Measurements from ENCODE around the gene PARL. TPM values are rescaled to one million over a fixed set of nuclear protein-coding genes. Genes with fewer than 3 reads are reported as not detected.

Gene PARL
- polyA plus RNA-seq, 1 experiment = 46.2 TPM

DNA sequence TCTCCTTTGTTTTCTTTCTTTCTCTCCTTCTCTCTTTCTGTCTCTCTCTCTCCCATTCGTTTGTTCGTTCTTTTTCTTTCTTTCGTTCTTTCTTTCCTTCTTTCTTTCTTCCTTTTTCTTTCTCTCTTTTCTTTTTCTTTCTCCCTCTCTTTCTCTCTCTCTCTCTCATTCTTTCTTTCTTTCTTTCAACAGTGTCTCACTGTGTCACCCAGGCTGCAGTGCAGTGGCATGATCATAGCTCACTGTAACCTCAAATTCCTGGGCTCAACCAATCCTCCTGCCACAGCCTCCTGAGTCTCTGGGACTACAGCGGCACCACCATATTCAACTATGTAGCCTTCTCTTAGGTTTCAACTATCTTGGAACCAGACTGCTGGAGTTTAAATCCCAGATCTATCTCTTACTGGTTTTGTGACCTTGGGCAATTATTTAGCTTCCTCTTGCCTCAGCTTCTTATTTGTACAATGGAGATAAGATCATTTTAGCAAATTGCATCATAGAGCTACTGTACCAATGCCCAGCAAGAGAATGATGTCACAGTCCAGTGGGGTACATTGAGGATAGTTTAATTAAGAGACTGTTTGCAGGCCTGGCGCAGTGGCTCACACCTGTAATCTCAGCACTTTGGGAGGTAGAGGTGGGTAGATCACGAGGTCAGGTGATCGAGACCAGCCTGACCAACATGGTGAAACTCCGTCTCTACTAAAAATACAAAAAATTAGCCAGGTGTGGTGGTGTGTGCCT is 27.3 kb upstream of the PARL start:
- ChIA-PET CTCF (no interaction called here), POLR2A (no interaction called here)
- no peak for DNase-seq (ENCODE audit: low read depth, low spot score)
- H3K9me3 ChIP-seq (ENCODE audit: control insufficient read depth, insufficient read depth, low read length) = no peaks in the 10 kb centered on the region
- no peak overlapping the region for H3K27ac ChIP-seq (ENCODE audit: low read depth, low read length)
- no peak overlapping the region for H3K4me3 ChIP-seq (ENCODE audit: low read depth, low read length)
- H3K27me3 ChIP-seq (ENCODE audit: control insufficient read depth, insufficient read depth, low read length) = peaks cover 3% of the 10 kb centered on the region
- TF ChIP-seq, protein P1, sequence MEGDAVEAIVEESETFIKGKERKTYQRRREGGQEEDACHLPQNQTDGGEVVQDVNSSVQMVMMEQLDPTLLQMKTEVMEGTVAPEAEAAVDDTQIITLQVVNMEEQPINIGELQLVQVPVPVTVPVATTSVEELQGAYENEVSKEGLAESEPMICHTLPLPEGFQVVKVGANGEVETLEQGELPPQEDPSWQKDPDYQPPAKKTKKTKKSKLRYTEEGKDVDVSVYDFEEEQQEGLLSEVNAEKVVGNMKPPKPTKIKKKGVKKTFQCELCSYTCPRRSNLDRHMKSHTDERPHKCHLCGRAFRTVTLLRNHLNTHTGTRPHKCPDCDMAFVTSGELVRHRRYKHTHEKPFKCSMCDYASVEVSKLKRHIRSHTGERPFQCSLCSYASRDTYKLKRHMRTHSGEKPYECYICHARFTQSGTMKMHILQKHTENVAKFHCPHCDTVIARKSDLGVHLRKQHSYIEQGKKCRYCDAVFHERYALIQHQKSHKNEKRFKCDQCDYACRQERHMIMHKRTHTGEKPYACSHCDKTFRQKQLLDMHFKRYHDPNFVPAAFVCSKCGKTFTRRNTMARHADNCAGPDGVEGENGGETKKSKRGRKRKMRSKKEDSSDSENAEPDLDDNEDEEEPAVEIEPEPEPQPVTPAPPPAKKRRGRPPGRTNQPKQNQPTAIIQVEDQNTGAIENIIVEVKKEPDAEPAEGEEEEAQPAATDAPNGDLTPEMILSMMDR (IDR thresholded peaks at IDR 0.05; ENCODE audit: low read depth, low read length) = no peak

DNA sequence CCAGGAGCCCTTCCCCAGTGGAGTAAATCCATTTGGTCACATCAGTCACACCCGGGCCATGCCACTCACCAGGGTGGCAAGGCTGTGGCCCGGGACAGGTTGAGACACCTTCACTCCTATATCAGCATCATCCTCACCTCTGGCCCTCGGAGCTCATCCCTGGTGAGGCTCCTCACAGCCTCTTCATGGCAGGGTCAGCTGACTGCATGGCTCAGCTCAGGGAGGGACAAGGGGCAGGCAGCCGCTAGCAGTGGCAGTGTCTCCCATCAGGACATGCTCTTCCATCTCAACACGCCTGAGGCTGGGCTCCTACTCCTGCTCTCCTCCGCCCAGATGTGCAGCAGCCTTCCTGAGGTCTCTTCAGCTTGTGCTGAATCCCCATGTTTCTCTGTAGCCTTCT is 26.4 kb upstream of the PARL start:
- H3K9me3 ChIP-seq (ENCODE audit: control insufficient read depth, insufficient read depth, low read length) = no peaks in the 10 kb centered on the region
- no peak overlapping the region for H3K4me3 ChIP-seq (ENCODE audit: low read depth, low read length)
- TF ChIP-seq, protein P1 (IDR thresholded peaks at IDR 0.05; ENCODE audit: low read depth, low read length) = no peak
- ChIA-PET CTCF (interaction anchor here (1.6 kb wide), 1 partner anchor 27 kb away, joined by 3 read pairs; no protein-coding TSS in a partner anchor), POLR2A (no interaction called here)
- H3K27me3 ChIP-seq (ENCODE audit: control insufficient read depth, insufficient read depth, low read length) = peaks cover 3% of the 10 kb centered on the region
- no peak overlapping the region for H3K27ac ChIP-seq (ENCODE audit: low read depth, low read length)
- no peak for DNase-seq (ENCODE audit: low read depth, low spot score)

DNA sequence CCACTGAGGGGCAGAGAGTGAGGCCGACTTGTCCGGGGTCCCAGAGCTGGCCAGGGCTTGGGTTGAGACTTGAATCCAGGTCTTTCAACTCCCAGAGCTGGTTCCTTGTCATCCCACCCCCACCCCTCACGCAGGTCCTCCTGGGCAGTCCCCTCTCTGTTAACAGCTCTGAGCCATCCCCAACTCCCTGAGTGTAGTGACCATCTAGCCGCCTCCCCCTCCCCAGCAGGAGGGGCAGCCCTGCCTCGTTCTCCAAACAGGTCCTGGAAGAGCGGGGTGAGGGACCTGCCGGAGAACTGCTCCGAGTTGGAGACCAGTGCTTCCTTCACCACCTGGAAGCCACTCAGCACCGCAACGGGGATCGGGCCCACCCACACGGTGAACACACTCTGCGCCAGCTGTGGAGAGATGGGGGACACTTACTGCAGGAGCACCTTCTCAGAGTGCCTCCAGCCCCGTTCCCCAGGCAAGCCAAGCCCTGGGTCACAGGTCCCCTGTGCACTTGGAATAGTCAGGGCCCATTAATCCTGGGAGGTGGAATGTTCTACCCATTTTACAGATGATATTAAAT is 24.4 kb upstream of the PARL start:
- CTCF ChIA-PET = interaction anchor here (0.6 kb wide), 1 partner anchor 14 kb away, joined by 4 read pairs; no protein-coding TSS in a partner anchor
- H3K9me3 ChIP-seq (ENCODE audit: control insufficient read depth, insufficient read depth, low read length) = no peaks in the 10 kb centered on the region; the same call in 1 of the 2 replicates
- DNase-seq (ENCODE audit: low read depth, low spot score) = no peak
- H3K27me3 ChIP-seq (ENCODE audit: control insufficient read depth, insufficient read depth, low read length) = peaks cover 3% of the 10 kb centered on the region
- TF ChIP-seq, protein P1 (IDR thresholded peaks at IDR 0.05; ENCODE audit: low read depth, low read length) = no peak
- H3K27ac ChIP-seq (ENCODE audit: low read depth, low read length) = no peak overlapping the region
- no peak overlapping the region for H3K4me3 ChIP-seq (ENCODE audit: low read depth, low read length)
- POLR2A ChIA-PET = interaction anchor here (0.6 kb wide), 1 partner anchor 396 kb away, joined by 5 read pairs; no protein-coding TSS in a partner anchor

DNA sequence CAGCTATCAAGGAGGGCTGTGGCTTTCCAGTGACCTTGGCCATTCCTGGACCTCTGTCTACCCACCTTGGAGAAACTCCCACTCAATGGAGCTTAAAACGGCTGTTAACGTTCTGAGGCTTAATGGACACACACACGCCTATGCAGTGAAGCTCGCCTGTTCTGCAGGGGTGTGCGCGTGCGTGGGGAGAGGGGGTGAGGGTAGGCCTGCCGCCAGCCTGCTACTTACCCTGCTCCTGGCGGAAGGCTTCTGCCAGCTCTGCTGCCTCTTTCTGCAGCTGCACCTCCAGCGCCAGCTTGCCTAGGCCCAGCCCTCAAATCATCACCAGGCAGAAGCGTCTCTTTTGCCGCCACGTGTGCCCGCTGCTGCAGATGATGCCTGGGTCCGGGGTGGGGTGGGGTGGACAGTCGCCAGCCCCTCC is 23.2 kb upstream of the PARL start:
- DNase-seq (ENCODE audit: low read depth, low spot score) = no peak
- Histone ChIP-seq H3K4me3 (ENCODE audit: low read depth, low read length) (no peak overlapping the region), H3K9me3 (ENCODE audit: control insufficient read depth, insufficient read depth, low read length) (no peaks in the 10 kb centered on the region; the same call in 1 of the 2 replicates), H3K27ac (ENCODE audit: low read depth, low read length) (no peak overlapping the region), H3K27me3 (ENCODE audit: control insufficient read depth, insufficient read depth, low read length) (peaks cover 3% of the 10 kb centered on the region)
- ChIA-PET CTCF (interaction anchor here (0.9 kb wide), 1 partner anchor 12 kb away, joined by 3 read pairs; no protein-coding TSS in a partner anchor), POLR2A (no interaction called here)
- TF ChIP-seq, protein P1 (IDR thresholded peaks at IDR 0.05; ENCODE audit: low read depth, low read length) = no peak

DNA sequence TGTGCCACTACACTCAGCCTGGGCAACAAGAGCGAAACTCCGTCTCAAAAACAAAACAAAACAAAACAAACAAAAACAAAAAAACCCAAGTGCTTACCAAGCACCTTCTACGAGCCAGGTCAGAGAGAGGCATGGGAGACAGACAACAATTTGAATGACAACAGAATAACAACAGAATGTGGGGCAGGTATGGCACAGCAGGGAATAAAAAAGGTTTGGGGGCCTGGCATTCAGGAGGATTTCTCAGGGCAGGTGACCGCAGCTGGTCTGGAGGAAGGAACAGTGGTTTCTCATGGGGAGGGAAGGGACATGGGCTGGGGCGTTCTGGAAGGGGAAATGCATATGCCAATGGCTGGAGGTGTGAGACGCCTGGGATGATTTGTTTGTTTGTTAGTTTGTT is 22.5 kb upstream of the PARL start:
- no peak overlapping the region for H3K27ac ChIP-seq (ENCODE audit: low read depth, low read length)
- TF ChIP-seq, protein P1 (IDR thresholded peaks at IDR 0.05; ENCODE audit: low read depth, low read length) = no peak

More for the DNA sequence above, 22.5 kb upstream of the PARL start:
- DNase-seq (ENCODE audit: low read depth, low spot score) = no peak
- peaks cover 3% of the 10 kb centered on the region for H3K27me3 ChIP-seq (ENCODE audit: control insufficient read depth, insufficient read depth, low read length)
- H3K4me3 ChIP-seq (ENCODE audit: low read depth, low read length) = no peak overlapping the region
- H3K9me3 ChIP-seq (ENCODE audit: control insufficient read depth, insufficient read depth, low read length) = no peaks in the 10 kb centered on the region; the same call in 1 of the 2 replicates
- CTCF ChIA-PET = interaction anchor here (0.9 kb wide), 1 partner anchor 11 kb away, joined by 3 read pairs; no protein-coding TSS in a partner anchor
- POLR2A ChIA-PET = interaction anchor here (0.6 kb wide), 1 partner anchor 344 kb away, joined by 3 read pairs; no protein-coding TSS in a partner anchor
